GM12865 (cell line): Measurements from ENCODE around the gene POM121C.
"Not testable (repeated sequence)": the region's sequence is repeated elsewhere in the genome, so short reads cannot be mapped to it uniquely, and the experiment has no call there.

Experiments used
- DNase-seq: peaks from one replicate; pipeline ENCODE4 v3.0.0; 2010; ENCODE audit warnings: low read depth
- H3K4me3 ChIP-seq: 2 replicates; pipeline ENCODE4 v1.5.1; 2011; ENCODE audit warnings: mild to moderate bottlenecking, low read depth, low read length, control low read depth
- TF ChIP-seq, protein P1 (sequence below): IDR thresholded peaks from 2 replicates; pipeline ENCODE4 v1.5.1; 2011; ENCODE audit warnings: low read length, control low read depth, low read depth, inconsistent platforms; ENCODE audit not compliant: insufficient read depth; ENCODE audit errors: missing control alignments

The POM121C gene

DNA sequence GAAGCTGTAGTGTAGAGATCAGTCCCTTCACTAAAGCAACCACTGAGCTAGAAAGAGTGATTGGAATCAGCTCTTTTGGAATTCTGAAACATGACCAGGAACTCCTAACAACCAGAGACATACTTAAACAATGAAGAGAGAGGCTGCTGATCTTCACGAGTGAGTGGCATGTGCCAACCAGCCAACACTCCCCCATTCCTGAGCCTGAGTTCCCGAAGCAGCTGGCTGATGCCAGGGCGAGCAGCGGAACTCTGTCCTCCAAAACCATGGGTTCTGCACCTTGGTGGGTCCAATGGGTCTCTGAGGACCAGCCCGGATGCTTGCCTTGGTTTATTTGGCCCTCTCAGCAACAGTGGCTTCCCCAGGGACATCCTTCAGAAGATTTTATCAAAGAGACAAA, 25.6 kb downstream of the POM121C start:
- DNase-seq, H3K4me3 ChIP-seq: not testable (repeated sequence)

DNA sequence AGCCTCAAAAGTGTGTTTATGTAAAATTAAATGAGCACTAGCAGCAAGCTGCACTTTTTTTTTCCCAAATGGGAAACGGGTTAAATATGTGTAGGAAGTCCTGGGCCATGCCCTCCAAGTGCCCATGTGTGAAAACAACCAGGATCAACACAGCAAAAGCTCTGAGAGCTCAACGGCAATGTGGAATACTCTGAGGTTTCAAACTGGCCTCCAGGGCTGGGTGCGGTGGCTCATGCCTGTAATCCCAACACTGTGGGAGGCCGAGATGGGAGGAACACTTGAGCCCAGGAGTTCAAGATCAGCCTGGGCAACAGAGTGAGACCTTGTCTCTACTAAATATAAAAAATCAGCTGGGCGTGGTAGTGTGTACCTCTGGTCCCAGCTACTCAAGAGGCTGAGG, 28.1 kb downstream of the POM121C start:
- not testable (repeated sequence) for DNase-seq, H3K4me3 ChIP-seq

DNA sequence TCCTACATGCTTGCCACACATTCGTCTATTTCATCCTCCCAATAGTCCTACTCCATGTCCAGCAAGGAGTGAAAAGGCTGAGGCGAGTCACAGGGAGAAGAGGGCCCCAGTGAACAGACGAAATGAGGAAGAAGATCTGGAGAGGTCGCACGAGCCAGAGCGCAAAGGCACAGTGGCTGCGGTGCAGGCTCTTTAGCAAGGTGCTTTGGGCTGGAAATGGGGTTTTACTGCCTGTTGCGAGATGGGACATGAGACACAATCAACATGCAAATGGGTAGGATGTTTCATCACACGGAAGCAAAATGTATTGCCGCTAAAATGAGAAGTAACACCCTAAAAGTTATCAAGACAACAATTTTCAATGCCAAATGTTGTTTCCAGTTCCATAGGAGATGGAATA, 29.7 kb downstream of the POM121C start:
- not testable (repeated sequence) for H3K4me3 ChIP-seq, DNase-seq

DNA sequence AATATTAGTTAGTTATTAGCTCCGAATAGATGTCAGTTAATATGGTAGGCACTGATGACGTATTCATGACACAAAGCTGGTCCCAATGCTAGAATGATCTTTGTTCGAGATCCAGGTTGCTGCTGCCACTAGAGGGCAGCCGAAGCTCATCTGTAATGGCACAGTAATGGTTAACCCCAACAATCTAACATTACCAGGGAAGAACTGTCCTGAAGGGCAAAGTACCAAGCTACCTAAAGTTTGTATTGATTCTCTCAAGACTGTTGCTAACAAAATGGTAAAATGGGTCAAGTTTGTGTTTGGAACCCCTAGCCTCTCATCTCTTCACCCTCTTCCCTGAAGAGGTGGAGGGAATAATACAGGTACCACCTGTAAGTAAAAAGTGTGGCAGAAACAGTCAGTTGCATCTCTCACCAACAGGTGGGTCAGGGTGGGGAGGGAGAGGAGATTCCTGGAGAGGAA, 33.6 kb downstream of the POM121C start:
- not testable (repeated sequence) for DNase-seq
- TF ChIP-seq, protein P1, sequence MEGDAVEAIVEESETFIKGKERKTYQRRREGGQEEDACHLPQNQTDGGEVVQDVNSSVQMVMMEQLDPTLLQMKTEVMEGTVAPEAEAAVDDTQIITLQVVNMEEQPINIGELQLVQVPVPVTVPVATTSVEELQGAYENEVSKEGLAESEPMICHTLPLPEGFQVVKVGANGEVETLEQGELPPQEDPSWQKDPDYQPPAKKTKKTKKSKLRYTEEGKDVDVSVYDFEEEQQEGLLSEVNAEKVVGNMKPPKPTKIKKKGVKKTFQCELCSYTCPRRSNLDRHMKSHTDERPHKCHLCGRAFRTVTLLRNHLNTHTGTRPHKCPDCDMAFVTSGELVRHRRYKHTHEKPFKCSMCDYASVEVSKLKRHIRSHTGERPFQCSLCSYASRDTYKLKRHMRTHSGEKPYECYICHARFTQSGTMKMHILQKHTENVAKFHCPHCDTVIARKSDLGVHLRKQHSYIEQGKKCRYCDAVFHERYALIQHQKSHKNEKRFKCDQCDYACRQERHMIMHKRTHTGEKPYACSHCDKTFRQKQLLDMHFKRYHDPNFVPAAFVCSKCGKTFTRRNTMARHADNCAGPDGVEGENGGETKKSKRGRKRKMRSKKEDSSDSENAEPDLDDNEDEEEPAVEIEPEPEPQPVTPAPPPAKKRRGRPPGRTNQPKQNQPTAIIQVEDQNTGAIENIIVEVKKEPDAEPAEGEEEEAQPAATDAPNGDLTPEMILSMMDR: peak; percentile 18

DNA sequence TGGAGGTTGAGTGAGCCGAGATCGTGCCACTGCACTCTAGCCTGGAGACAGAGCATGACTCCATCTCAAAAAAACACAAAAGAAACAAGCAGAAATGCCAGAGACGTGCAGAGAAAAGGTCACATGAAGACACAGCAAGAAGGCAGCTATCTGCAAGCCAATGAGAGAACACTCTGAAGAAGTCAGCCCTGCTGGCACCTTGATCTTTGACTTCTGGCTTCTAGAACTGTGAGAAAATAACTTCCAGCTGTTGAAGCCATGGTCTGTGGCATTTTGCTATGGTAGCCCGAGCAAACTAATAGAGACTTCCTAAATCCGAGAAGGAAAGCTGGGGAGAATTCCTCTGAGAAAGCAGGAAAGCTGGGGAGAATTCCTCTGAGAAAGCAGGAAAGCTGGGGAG, 36.2 kb downstream of the POM121C start:
- not testable (repeated sequence) for H3K4me3 ChIP-seq, DNase-seq

More for the DNA sequence above, 33.6 kb downstream of the POM121C start:
- H3K4me3 ChIP-seq: not testable (repeated sequence)

DNA sequence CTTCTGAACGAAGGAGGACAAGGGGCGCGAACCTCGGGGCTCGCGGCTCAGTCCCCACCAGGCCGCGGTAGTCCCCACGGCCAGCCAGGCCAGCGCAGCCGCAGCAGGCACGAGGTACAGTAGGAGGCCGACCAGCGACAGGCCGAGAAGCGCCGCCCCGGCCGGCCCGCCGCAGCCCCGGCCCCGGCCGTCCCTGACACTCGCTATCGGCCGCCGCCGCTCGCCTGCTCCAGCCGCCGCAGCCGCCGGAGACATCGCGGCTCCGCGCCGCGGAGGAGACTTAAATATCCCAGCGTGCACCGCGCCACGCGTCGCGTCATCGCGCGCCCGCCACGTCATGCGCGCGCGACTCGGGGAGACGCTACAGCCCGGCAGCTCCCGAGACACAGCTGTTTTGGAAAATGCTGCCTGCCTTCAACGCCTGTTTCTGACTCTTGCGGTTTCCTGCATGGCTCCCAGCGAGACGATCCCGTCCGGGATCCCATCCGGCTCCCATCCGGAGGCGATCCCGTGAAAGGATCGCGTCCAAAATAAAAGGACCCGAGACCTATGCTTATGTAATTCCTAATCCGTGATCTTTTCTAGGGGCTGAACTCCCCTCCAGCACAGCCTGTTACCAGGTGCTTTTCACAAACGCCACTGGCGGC, 43.5 kb downstream of the POM121C start:
- H3K4me3 ChIP-seq: peak overlapping the region; percentile 56
- not testable (repeated sequence) for DNase-seq

DNA sequence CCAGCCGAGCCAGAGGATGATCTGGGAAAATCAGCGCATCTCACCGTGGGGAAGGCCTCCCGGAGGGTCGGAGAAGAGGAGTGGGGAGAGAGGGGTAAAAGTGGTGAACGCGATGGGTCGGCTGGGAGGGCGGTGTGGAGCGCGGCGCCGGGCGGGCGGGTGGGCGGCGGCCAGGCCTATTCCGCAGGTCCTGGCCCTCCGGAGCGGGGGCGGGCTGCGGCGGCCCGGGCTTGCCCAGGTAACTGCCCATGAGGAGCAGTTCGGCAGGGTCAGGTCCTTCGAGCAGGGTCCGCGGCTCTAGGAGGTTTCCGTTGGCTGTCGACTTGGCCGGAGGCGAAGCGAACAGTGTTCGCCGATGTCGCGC, 44.0 kb downstream of the POM121C start:
- peak overlapping the region; percentile 39 for H3K4me3 ChIP-seq
- not testable (repeated sequence) for DNase-seq

DNA sequence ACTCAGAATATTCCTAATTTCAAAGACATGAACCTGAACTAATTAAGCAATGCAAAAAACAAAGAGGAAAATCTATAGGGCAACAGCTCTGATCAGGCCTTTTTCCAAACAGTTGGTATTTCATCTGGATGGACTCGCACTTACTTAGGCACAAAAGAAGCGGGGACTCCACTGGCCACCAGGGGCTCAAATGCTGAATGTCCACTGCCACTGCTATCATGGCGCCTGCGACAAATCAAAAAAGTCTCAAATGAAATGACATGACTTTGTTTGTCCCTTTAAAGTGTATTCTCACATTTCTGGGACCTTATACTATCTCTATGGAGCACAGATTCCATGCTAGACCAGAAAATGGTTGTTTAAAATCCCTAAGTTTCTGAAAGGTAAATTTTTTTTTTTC, 47.1 kb downstream of the POM121C start:
- not testable (repeated sequence) for H3K4me3 ChIP-seq, DNase-seq

DNA sequence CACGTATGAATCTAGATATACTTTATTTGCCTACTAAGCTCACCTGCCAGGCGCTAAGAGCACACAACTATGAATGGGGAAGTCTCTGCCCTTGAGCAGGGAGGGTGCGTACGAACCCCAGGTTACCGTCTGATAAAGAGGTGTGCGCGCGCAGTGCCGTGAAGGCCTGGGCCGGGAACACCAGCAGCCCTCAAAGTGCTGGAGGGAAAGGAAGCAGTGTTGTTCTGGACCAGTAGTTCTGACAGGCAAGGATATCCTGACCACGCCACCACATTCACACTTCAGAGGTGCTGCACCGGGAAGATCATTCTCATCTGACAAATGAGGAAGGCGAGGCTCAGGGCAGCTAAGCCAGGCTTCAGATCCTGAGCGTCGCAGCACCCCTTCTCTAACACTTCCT, 62.6 kb downstream of the POM121C start:
- not testable (repeated sequence) for H3K4me3 ChIP-seq, DNase-seq

DNA sequence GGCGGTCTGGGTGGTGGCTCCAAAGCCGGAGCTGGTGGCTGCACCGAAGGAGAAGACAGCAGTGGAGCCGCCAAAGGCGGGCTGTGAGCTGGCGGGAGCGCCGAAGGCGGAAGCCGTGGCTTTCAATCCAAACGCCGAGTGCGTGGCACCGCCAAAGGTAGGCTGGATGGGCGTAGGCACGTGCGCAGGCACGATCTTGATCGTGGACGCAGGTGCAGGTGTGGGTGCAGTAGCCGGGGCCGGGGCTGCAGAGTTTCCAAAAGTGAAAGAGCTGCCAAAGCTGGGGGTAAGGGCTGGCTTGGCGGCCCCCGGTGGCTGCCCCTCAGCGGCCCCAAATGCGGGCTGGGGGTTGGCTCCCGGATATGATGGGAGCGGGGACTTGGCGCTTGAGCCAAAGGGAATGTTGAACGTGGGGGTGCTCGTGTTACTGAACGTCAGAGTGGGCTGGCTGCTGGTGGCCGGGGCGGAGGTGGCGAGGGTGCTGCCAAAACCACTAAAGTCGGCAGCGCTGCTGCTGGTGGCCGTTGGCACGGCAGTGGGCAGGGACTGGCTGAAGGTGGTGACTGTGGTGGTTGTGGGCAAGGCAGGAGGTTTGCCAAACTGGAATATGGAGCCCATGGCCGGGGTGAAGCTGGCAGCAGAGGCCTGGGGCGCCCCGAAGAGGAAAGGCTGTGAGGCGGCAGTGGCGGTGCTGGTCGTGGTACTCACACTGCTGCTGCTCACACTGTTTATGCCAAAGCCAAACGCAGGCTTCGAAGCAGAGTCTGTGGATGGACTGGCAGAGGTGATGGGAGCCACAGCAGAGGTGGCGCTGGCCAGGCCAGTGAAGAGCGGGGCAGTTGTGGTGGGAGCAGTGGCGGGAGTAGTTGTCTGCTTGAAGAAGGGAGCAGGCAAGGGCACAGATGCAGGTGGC, 64.0 kb downstream of the POM121C start:
- DNase-seq, H3K4me3 ChIP-seq: not testable (repeated sequence)

DNA sequence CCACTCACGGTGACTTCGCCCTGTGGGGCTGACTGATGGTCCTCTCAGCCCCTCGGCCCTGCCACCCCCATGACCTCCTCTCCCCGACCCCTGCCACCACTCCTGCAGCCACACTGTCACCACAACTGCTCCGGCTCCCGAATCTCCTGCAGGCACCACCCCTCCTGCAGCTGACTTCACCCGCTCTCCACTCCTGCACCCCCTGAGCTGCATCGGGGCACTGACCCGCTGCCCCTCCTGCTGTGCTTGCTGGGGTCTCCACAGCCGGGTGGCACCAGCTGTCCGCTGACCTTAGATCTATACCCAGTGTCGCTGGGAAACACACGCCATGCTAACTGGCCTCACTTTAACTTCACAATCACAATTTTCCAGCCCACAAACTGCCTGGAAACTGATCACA, 65.9 kb downstream of the POM121C start:
- not testable (repeated sequence) for H3K4me3 ChIP-seq, DNase-seq

DNA sequence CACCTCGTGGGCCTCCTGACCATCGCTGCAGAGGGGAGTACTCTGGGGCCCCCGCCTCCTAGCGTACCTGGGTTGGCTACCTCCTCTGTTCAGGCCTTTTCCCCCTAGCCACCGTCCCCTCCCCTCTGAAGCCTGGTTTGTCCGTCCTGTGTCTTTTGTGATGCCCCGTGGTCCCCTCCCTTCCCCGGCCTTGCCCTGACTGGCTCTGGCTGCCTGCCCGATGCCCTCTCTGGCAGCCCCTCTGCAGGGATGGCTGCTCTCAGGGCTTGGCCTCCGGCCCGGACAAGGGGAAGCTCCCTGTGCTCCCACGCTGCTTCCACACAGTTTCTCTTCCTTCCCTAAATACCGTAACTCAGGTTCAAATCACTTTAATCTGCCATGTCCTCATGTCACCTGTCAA, 66.4 kb downstream of the POM121C start:
- H3K4me3 ChIP-seq, DNase-seq: not testable (repeated sequence)

DNA sequence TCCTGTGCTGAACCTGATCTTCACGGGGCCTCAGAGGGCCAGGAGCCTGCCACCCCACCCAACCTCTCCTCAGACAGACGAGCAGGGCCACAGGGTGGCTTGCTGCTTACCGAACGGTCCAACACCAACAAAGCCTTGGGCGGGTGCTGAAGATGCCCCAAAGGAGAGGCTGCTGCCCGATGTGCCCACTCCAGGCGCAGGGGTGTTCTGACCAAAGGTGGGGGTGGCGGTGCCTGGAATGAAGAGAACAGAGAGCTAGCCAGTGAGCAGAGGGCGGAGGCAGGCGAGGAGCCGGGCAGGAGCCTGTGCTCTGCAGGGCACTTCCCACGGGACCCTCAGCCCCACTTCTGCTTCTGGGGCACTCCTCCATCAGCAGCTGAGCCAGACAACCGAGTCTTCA, 66.9 kb downstream of the POM121C start:
- H3K4me3 ChIP-seq, DNase-seq: not testable (repeated sequence)

DNA sequence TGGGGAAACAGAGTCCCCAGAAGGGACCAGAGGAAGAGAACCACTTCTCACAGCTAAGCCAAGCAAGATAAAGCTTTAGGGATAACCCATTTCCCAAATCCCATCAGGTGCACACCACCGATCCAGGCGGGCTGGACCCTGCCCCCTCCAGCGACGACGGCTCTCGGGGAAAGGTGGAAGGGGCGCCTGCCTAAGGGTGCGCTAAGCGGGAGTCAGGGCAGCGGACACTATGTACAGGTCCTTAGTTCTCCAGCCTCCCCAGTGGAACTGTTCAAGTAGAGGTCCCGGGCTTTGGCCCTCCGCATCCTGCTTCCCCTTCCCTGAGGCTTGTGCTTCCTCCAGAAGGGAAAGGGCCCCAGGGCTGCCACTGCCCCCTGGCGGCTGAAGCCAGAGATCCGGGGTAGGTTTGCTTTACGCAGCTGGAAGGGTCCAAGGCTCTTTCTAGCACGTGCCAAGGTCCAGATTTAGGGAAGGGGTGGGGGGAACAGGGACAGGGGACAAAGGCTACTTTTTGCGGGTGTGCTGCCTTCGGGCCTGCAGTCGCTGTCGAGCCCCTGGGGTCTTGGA, 67.7 kb downstream of the POM121C start:
- not testable (repeated sequence) for DNase-seq, H3K4me3 ChIP-seq

DNA sequence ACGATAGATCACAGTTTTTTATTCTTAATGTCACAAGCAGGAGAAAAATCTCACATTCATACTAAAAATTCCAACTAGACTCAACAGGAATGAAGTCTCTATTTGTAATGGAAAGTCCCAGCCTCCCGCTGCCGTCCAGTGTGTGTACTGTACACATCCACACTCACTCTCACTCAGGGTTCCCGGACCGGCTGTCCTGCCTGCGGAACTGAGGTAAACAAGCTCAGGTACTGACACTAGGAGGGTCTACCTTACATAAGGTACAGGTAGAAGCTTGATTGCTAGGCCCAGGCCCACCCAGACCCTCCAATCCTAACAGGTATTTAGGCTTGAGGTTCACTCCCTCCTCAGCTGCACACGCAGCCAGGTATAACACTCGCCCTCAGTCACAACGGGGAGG, 69.3 kb downstream of the POM121C start:
- H3K4me3 ChIP-seq: not testable (repeated sequence)

DNA sequence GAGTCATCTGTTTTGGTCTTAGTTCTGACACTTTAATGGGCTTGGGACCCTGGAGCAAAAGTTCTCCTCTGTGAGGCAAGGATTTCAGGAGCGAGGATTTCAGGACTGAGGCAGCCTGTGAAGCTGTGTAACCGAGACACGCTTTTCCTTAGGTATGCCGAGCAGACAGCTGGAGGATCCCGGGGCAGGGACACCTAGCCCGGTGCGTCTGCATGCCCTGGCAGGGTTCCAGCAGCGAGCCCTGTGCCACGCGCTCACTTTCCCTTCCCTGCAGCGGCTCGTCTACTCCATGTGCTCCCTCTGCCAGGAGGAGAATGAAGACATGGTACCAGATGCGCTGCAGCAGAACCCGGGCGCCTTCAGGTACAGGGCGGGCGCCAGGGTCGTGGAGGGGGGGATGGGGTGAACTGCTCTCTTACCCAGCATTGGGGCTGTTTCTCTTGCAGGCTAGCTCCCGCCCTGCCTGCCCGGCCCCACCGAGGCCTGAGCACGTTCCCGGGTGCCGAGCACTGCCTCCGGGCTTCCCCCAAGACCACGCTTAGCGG, 70.2 kb downstream of the POM121C start:
- H3K4me3 ChIP-seq, DNase-seq: not testable (repeated sequence)

More for the DNA sequence above, 69.3 kb downstream of the POM121C start:
- DNase-seq: not testable (repeated sequence)

DNA sequence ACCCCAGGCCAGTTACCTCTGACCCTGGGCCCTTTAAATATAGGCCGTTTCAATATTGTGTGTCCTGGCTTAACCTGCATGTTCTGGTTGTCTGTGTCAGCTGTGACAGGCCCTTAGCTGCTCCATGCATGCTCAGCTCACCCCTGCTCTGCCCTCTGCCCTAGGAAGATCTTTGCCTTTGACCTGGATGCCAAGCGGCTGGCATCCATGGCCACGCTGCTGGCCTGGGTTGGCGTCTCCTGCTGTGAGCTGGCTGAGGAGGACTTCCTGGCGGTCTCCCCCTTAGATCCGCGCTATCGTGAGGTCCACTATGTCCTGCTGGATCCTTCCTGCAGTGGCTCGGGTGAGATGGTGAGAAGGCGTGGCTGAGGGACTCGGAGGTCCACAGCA, 70.7 kb downstream of the POM121C start:
- H3K4me3 ChIP-seq, DNase-seq: not testable (repeated sequence)
